GM23248 (cell line): ENCODE measurements around the gene RAB17.

Experiments used
- EZH2 ChIP-seq: fragments of 200-600 bp; sonication (generic); IDR thresholded peaks from 2 replicates; pipeline ENCODE4 v1.6.1; 2018; ENCODE audit warnings: antibody characterized with exemption, mild to moderate bottlenecking; ENCODE audit not compliant: insufficient read depth, poor library complexity, severe bottlenecking
- EZH2phosphoT487 ChIP-seq: fragments of 200-600 bp; sonication (generic); IDR thresholded peaks from 2 replicates; pipeline ENCODE4 v1.6.1; 2018; ENCODE audit warnings: antibody characterized with exemption, moderate library complexity, mild to moderate bottlenecking, low read depth; ENCODE audit not compliant: insufficient read depth

DNA sequence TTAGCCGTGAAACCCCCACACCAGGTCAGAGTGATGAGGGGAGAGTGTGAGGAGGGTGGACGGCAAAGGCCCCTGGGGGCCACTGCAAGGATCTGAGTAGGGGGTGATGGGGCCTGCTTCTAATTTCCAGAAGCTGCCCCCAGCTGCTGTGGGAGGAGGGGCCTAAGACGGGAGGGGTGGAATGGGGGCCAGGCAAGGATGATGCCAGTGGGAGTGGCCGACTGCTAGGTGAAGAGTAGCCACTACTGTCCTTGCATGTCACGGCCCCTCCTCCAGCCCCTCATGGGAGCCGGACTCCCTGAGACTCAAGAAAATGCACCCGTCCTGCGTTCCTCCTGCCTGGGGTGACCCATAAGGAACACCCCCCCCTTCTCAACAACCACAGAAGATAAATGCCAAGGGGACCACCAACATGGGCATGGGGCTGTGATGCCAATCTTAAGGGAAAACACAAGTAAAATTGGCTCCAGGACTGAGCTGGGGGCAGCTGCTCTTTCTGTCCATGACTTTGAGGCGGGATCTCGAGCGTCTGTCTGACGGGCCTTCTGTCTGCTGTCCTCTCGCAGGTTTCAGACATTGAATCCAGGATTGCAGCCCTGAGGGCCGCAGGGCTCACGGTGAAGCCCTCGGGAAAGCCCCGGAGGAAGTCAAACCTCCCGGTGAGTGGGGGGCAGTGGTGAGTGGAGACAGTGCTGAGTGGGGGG lies 48.4 kb downstream of the RAB17 start:
- no peak for TF ChIP-seq EZH2
- TF ChIP-seq EZH2phosphoT487, result no peak
